ENCODE measurements around the gene SLC7A6OS. TPM values are rescaled to one million over a fixed set of nuclear protein-coding genes. Genes with fewer than 3 reads are reported as not detected.

SLC7A6OS gene
- total RNA-seq, 1 donor from 2014 or later = 14.4 TPM

GRCh38 chr16:68263559-68264127, 47.1 kb downstream of the SLC7A6OS start:
- intact Hi-C loops (cut with DNase I) = loop anchor here (1.0 kb wide), 1 partner anchor 18 kb away; the partner anchor contains the start of gene PLA2G15
- Histone ChIP-seq H3K9me3 (no peaks in the 10 kb centered on the region), H3K27ac (peak overlapping the region; percentile 97 to 99), H3K4me3 (peak overlapping the region; percentile 76 to 90), H3K27me3 (no peaks in the 10 kb centered on the region), H3K4me1 (peaks cover 0 to 22% of the 10 kb centered on the region in 2 donors), H3K36me3 (peaks cover 19 to 22% of the 10 kb centered on the region in 2 donors)
- no peak for TF ChIP-seq CTCF (IDR thresholded peaks at IDR 0.05)
- DNase-seq (ENCODE audit: low spot score in 2 of 2) = no peak

GRCh38 chr16:68259007-68259825, 51.5 kb downstream of the SLC7A6OS start:
- H3K9me3 ChIP-seq = no peaks in the 10 kb centered on the region
- peaks cover 41 to 42% of the 10 kb centered on the region in 2 donors for H3K36me3 ChIP-seq
- no peak for DNase-seq (ENCODE audit: low spot score in 2 of 2)
- peaks cover 5 to 23% of the 10 kb centered on the region in 2 donors for H3K4me1 ChIP-seq
- no peak overlapping the region for H3K4me3 ChIP-seq
- intact Hi-C loops (cut with DNase I) = loop anchor here (2.0 kb wide), 1 partner anchor 22 kb away; the partner anchor contains the start of gene ESRP2
- TF ChIP-seq CTCF (IDR thresholded peaks at IDR 0.05) = no peak
- H3K27ac ChIP-seq = peak overlapping the region; percentile 85 to 91
- H3K27me3 ChIP-seq = no peaks in the 10 kb centered on the region

- no peak for TF ChIP-seq CTCF (IDR thresholded peaks at IDR 0.05)
- Histone ChIP-seq H3K27ac (peak overlapping the region; percentile 85 to 91), H3K4me3 (no peak overlapping the region), H3K36me3 (peaks cover 51 to 52% of the 10 kb centered on the region in 2 donors), H3K4me1 (peaks cover 5 to 17% of the 10 kb centered on the region in 2 donors), H3K9me3 (no peaks in the 10 kb centered on the region), H3K27me3 (no peaks in the 10 kb centered on the region)
- intact Hi-C loops (cut with DNase I) = loop anchor here (2.0 kb wide), 1 partner anchor 21 kb away; the partner anchor contains the start of gene ESRP2
- peak in 1 of 2 donors; percentile 85 for DNase-seq (ENCODE audit: low spot score in 2 of 2)
These were observed 52.6 kb downstream of the SLC7A6OS start for GRCh38 chr16:68257906-68258800.

GRCh38 chr16:68257251-68257905, 53.4 kb downstream of the SLC7A6OS start:
- Histone ChIP-seq H3K27ac (peak overlapping the region; percentile 85 to 91), H3K27me3 (no peaks in the 10 kb centered on the region), H3K9me3 (no peaks in the 10 kb centered on the region), H3K36me3 (peaks cover 51 to 55% of the 10 kb centered on the region in 2 donors), H3K4me3 (no peak overlapping the region), H3K4me1 (peaks cover 5 to 17% of the 10 kb centered on the region in 2 donors)
- no peak for DNase-seq (ENCODE audit: low spot score in 2 of 2)
- intact Hi-C loops (cut with DNase I) = no loop called here
- no peak for TF ChIP-seq CTCF (IDR thresholded peaks at IDR 0.05)

GRCh38 chr16:68255712-68256111, 55.0 kb downstream of the SLC7A6OS start:
- intact Hi-C loops (cut with DNase I) = no loop called here
- Histone ChIP-seq H3K27me3 (no peaks in the 10 kb centered on the region), H3K27ac (peak overlapping the region in 1 of 2 donors; percentile 36), H3K4me1 (peaks cover 10 to 21% of the 10 kb centered on the region in 2 donors), H3K9me3 (no peaks in the 10 kb centered on the region), H3K4me3 (no peak overlapping the region), H3K36me3 (peaks cover 50 to 59% of the 10 kb centered on the region in 2 donors)
- no peak for TF ChIP-seq CTCF (IDR thresholded peaks at IDR 0.05)
- no peak for DNase-seq (ENCODE audit: low spot score in 2 of 2)

Measured in ascending aorta (tissue), 2 donors.